Subcutaneous adipose tissue (tissue), 4 donors: ENCODE results near the gene IFTAP. TPM values are rescaled to one million over a fixed set of nuclear protein-coding genes. Genes with fewer than 3 reads are reported as not detected.

Experiments used
- CTCF ChIP-seq: fragments of 450-650 bp; IDR thresholded peaks from one replicate; pipeline ENCODE4 v1.5.1; 2016; ENCODE audit warnings: low read depth, mild to moderate bottlenecking, control low read depth, antibody characterized with exemption, moderate library complexity
- total RNA-seq, 4 donors: library from RNA; depleted of rRNA; stranded (reverse); fragments of >200 nt; gene quantifications; one replicate each; pipeline ENCODE4 v1.1.0, GENCODE V29; 2016

The IFTAP gene
- total RNA-seq, 4 donors from 2014 or later: 18.3 to 22.8 (median 20.6) TPM

GRCh38 chr11:36627006-36627405, 32.7 kb downstream of the IFTAP start:
- TF ChIP-seq CTCF: no peak

GRCh38 chr11:36627471-36627870, 33.2 kb downstream of the IFTAP start:
- no peak for TF ChIP-seq CTCF

GRCh38 chr11:36628141-36628540, 33.8 kb downstream of the IFTAP start:
- no peak for TF ChIP-seq CTCF

- TF ChIP-seq CTCF: no peak
Measured at GRCh38 chr11:36628765-36629244, 34.5 kb downstream of the IFTAP start.

- TF ChIP-seq CTCF: no peak
Measured at GRCh38 chr11:36631774-36632173, 37.5 kb downstream of the IFTAP start.

GRCh38 chr11:36635066-36635862, 41.0 kb downstream of the IFTAP start:
- TF ChIP-seq CTCF: no peak

- no peak for TF ChIP-seq CTCF
Measured at GRCh38 chr11:36638556-36638955, 44.3 kb downstream of the IFTAP start.
